Fibroblast of skin of back (primary cell): Measurements from ENCODE around the gene RNF224.

Experiments used
- DNase-seq: peaks from one replicate; pipeline ENCODE4 v3.0.0-alpha.2; 2013

RNF224 gene

GRCh38 chr9:137192448-137192780 lies 34.9 kb upstream of the RNF224 start:
- DNase-seq: no peak

GRCh38 chr9:137192859-137193258 lies 34.4 kb upstream of the RNF224 start:
- no peak for DNase-seq

GRCh38 chr9:137193771-137194170 lies 33.5 kb upstream of the RNF224 start:
- DNase-seq: no peak

- DNase-seq: no peak
Observed at GRCh38 chr9:137194388-137194787, 32.9 kb upstream of the RNF224 start.

- no peak for DNase-seq
Observed at GRCh38 chr9:137194909-137195308, 32.4 kb upstream of the RNF224 start.

- DNase-seq: no peak
Observed at GRCh38 chr9:137195525-137196220, 31.6 kb upstream of the RNF224 start.

GRCh38 chr9:137198051-137198901 lies 29.0 kb upstream of the RNF224 start:
- no peak for DNase-seq

- no peak for DNase-seq
Observed at GRCh38 chr9:137198902-137199283, 28.4 kb upstream of the RNF224 start.

- no peak for DNase-seq
Observed at GRCh38 chr9:137199411-137200121, 27.7 kb upstream of the RNF224 start.

GRCh38 chr9:137200311-137201204 lies 26.7 kb upstream of the RNF224 start, which contains the start of gene TPRN:
Gene TPRN, minus strand, starts transcription at chr9:137200741. Its CDS starts 30 bp downstream, at chr9:137200711.
- peak; percentile 99 for DNase-seq

GRCh38 chr9:137201205-137201868 lies 26.0 kb upstream of the RNF224 start:
- no peak for DNase-seq

- DNase-seq: peak; percentile 35
Observed at GRCh38 chr9:137202966-137203365, 24.3 kb upstream of the RNF224 start.

GRCh38 chr9:137204731-137205125 lies 22.6 kb upstream of the RNF224 start:
- no peak for DNase-seq

- peak; percentile 87 for DNase-seq
Observed at GRCh38 chr9:137205126-137206069, 21.9 kb upstream of the RNF224 start, which contains the start of the genes NDOR1 and TMEM203. Gene NDOR1, plus strand, starts transcription at chr9:137205700. Its CDS starts 78 bp downstream, at chr9:137205778. Gene TMEM203, minus strand, starts transcription at chr9:137205648. Its CDS starts 234 bp downstream, at chr9:137205414.

GRCh38 chr9:137206602-137207001 lies 20.7 kb upstream of the RNF224 start:
- no peak for DNase-seq

- no peak for DNase-seq
Observed at GRCh38 chr9:137211532-137211931, 15.8 kb upstream of the RNF224 start.

GRCh38 chr9:137212520-137212919 lies 14.8 kb upstream of the RNF224 start:
- no peak for DNase-seq

GRCh38 chr9:137213160-137214060 lies 13.9 kb upstream of the RNF224 start:
- no peak for DNase-seq

- DNase-seq: no peak
Observed at GRCh38 chr9:137214620-137215019, 12.7 kb upstream of the RNF224 start.
